Heart left ventricle (tissue), 16 donors: Measurements from ENCODE around the gene RLF. TPM values are rescaled to one million over a fixed set of nuclear protein-coding genes. Genes with fewer than 3 reads are reported as not detected.

Source experiments
- ATAC-seq, 4 donors: fragments of 200-7000 bp; cut with Tn5 transposase; one replicate each; pipeline ENCODE4 v1.9.1; 2020 to 2022; ENCODE audit warnings: moderate library complexity in 4 of 4, mild to moderate bottlenecking in 3 of 4, moderate number of reproducible peaks in 1 of 4
- DNase-seq, 5 donors: peaks; one replicate each; pipeline ENCODE4 v3.0.0-alpha.2; 2020
- H3K27ac ChIP-seq, 12 donors: fragments of 200-600 bp; sonication (generic) in 4 of 12; one replicate each; pipeline versions ENCODE4 v1.5.0 to v1.8.0; 2016 to 2022; ENCODE audit warnings: mild to moderate bottlenecking in 2 of 12
- H3K27me3 ChIP-seq, 9 donors: fragments of 200-600 bp; sonication (generic) in 2 of 9; one replicate each; pipeline versions ENCODE4 v1.5.1 to v1.8.0; 2016 to 2022; ENCODE audit warnings: mild to moderate bottlenecking in 3 of 9
- H3K36me3 ChIP-seq, 9 donors: fragments of 200-600 bp; sonication (generic) in 2 of 9; one replicate each; pipeline versions ENCODE4 v1.5.0 to v1.8.0; 2018 to 2022; ENCODE audit warnings: mild to moderate bottlenecking in 2 of 9
- H3K4me1 ChIP-seq, 12 donors: fragments of 200-600 bp; sonication (generic) in 4 of 12; one replicate each; pipeline versions ENCODE4 v1.5.0 to v1.8.0; 2016 to 2022; ENCODE audit warnings: mild to moderate bottlenecking in 3 of 12
- H3K4me3 ChIP-seq, 12 donors: fragments of 200-600 bp; sonication (generic) in 4 of 12; one replicate each; pipeline versions ENCODE4 v1.5.0 to v1.8.0; 2017 to 2022; ENCODE audit warnings: mild to moderate bottlenecking in 9 of 12, moderate library complexity in 4 of 12
- H3K9me3 ChIP-seq, 12 donors: fragments of 200-600 bp; sonication (generic) in 4 of 12; one replicate each; pipeline versions ENCODE4 v1.5.0 to v1.8.0; 2016 to 2022; ENCODE audit warnings: mild to moderate bottlenecking in 1 of 12
- CTCF ChIP-seq, 12 donors: fragments of 200-600 bp; sonication (generic) in 4 of 12; IDR thresholded peaks; one replicate each; pipeline versions ENCODE4 v1.5.0 to v1.8.0; 2018 to 2022; ENCODE audit warnings: antibody characterized with exemption in 12 of 12, mild to moderate bottlenecking in 5 of 12
- POLR2A ChIP-seq, 2 donors: fragments of 450-650 bp; IDR thresholded peaks; one replicate each; pipeline ENCODE4 v1.6.1; 2017; ENCODE audit warnings: antibody characterized with exemption in 2 of 2, mild to moderate bottlenecking in 2 of 2, moderate library complexity in 2 of 2
- WGBS, 4 donors: extraction: QIAGEN DNeasy Blood & Tissue Kit in 2 of 4; methylation state at CpG; one replicate each; pipeline versions ENCODE4 v1.1.5 to v1.1.7; 2013 to 2018; 5-methylcytosine and 5-hydroxymethylcytosine counted together
- intact Hi-C, 10 donors: fragments of 100-400 bp; cut with DNase I; formaldehyde crosslinking; loops; one replicate each; pipeline versions ENCODE4 v1.11.1 to v1.14.2; 2022
- polyA plus RNA-seq, 2 donors: library from polyadenylated mRNA; stranded (reverse); fragments of 200-250 nt; gene quantifications; one replicate each; pipeline ENCODE4 v1.2.3, GENCODE V29; 2013
- total RNA-seq, 9 donors: library from RNA; depleted of rRNA in 2 of 9; stranded (reverse); fragments of >200 nt in 2 of 9; fragmentation: NEBNext Ultra II Directional in 3 of 9; extraction: Animal tissue kit (Norgen Biotek cat#: 25700) in 3 of 9; gene quantifications; one replicate each; pipeline versions ENCODE4 v1.1.0 to v1.2.4, GENCODE V29; 2016 to 2023
- donor health status: ischemic (EF 13 %, LVEDD 7.1; RV severe dilation, severe dysfunction).
- donor health status: healthy with polysubstance abuse.
- donor health status: DM: no; HTN: yes; CAD: no.
- donor health status: DM: no; HTN: no; CAD: no.
- donor health status: ischemic (EF 25% LVEDD 6.9; RV normal size, moderate dysfunction).
- donor health status: ischemic (EF 25% LVEDD 5.7; RV mildly dilated, moderate dysfunction).
- donor health status: healthy.
- donor health status: DM: yes; HTN: yes; CAD: no.
- donor health status: ischemic (EF 35%, LVEDD 5.7; RV mildly dilated, moderate dysfunction).
- donor health status: nonischemic (EF 11% LVEDD 7.7; RV severe dilation, severe dysfunction).
- donor health status: DM: yes; HTN: yes; CAD: no.
- donor health status: PGD.
- donor health status: ischemic (EF 29% LVEDD 5.4; RV normal size, mild dysfunction).
- donor health status: nonischemic (EF 23%, LVEDD 6.1; RV moderate dilation, normal function).

The RLF gene
- total and polyA plus RNA-seq, 11 donors, result 2.7 to 14.5 (median 11.2) TPM

DNA sequence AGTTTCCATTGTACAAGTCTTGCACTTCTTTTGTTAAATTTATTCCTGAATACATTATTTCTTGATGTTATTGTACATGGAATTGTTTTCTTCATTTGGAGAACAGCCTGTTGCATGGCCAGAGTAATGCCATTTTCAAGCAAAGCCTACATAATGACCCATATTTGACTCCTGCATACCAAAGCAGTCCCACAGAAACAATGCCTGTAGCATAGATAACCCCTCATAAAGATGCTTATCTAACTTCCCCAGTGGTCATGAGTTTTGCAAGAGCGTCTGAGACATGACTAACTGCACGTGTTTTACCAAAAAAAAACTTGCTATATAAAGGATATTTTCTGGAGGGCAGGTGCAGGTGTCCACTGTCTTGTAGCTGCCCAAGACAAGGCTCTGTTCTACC is 30.3 kb upstream of the RLF start:
- intact Hi-C loops, result no loop called here
- DNase-seq (no peak), ATAC-seq (no peak)
- H3K4me1 ChIP-seq, result peaks cover 0 to 7% (median 0%) of the 10 kb centered on the region in 12 donors
- peaks cover 0 to 57% (median 13%) of the 10 kb centered on the region in 9 donors for H3K27me3 ChIP-seq
- WGBS, 4 donors, result 31 to 47% (median 35%) methylated on average over 2 of the region's 2 CpGs
- H3K4me3 ChIP-seq, result no peak overlapping the region
- peaks cover 0 to 8% (median 0%) of the 10 kb centered on the region in 12 donors for H3K9me3 ChIP-seq
- no peaks in the 10 kb centered on the region for H3K36me3 ChIP-seq
- TF ChIP-seq CTCF (IDR thresholded peaks at IDR 0.05) (no peak), POLR2A (IDR thresholded peaks at IDR 0.05) (no peak)
- H3K27ac ChIP-seq, result no peak overlapping the region

DNA sequence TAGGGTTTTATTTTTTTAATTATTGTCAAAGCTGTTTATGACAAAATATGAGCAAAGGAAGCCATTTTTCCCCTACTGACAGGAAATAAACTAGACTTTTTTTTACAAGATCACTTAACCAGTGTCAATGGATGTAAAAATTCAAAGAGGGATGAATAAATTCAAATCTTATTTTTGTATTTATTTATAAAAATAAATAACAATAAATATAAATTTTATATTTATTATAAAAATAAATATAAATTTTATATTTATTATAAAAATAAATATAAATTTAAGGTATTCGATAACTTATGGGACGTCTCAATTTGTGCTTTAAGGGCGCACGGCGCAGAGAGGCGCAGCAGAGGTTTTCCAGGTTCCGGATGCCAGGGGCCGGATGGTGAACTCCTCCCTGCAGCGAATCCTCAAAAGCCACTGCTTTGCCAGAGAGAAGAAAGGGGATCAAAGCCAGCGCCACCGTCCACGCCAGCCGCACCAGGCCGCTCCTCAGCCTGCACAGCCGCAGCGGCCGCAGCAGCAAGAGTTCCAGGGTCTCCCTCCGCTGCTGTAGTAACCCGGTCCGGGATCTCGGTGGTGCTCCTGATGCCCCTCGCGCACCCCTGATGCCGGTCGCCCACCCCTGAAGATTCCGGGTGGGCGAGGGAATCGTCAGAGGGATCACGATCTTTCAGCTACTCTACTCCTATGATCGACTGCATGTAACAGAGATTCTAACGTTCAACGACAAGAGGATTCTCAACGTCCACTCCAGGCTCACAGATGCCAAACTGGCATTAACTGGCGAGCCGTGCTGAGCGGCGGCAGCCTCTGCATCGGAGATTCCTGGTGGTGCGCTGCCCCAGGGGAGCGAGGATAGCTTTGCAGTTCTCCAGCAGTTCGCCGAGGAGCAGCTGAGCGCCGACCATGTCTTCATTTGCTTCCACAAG is 28.5 kb upstream of the RLF start:
- no peaks in the 10 kb centered on the region for H3K36me3 ChIP-seq
- DNase-seq (no peak), ATAC-seq (peak in 1 of 4 donors; percentile 38)
- peaks cover 0 to 7% (median 0%) of the 10 kb centered on the region in 12 donors for H3K4me1 ChIP-seq
- H3K9me3 ChIP-seq, result peaks cover 0 to 8% (median 0%) of the 10 kb centered on the region in 12 donors
- no peak overlapping the region for H3K27ac ChIP-seq
- WGBS, 4 donors, result 16 to 19% (median 17%) methylated on average over 39 to 44 of the region's 44 CpGs
- intact Hi-C loops, result no loop called here
- peak overlapping the region in 8 of 12 donors; percentile 29 to 41 (median 36) for H3K4me3 ChIP-seq
- TF ChIP-seq POLR2A (IDR thresholded peaks at IDR 0.05), result no peak
- TF ChIP-seq CTCF (IDR thresholded peaks at IDR 0.05), result no peak
- H3K27me3 ChIP-seq, result peaks cover 0 to 51% (median 13%) of the 10 kb centered on the region in 9 donors

DNA sequence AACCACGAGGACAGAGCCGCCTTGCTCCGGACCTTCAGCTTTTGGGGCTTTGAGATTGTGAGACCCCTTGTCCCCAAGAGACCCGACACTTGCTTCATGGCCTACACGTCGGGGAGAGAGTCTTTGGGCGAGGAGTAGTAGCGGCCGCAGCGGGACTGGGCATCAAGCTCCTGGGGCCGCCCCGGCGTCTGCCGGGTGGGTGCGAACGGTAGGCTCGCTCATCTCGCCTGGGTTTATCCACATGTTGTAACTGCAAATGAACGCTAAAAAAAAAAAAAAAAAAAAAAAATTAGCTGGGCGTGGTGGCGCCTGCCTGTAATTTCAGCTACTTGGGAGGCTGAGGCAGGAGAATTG is 27.9 kb upstream of the RLF start:
- H3K9me3 ChIP-seq, result peaks cover 0 to 8% (median 0%) of the 10 kb centered on the region in 12 donors
- H3K4me3 ChIP-seq, result peak overlapping the region in 5 of 12 donors; percentile 29 to 39 (median 36)
- peaks cover 0 to 51% (median 13%) of the 10 kb centered on the region in 9 donors for H3K27me3 ChIP-seq
- intact Hi-C loops, result no loop called here
- TF ChIP-seq POLR2A (IDR thresholded peaks at IDR 0.05) (no peak), CTCF (IDR thresholded peaks at IDR 0.05) (no peak)
- H3K36me3 ChIP-seq, result no peaks in the 10 kb centered on the region
- H3K4me1 ChIP-seq, result peaks cover 0 to 7% (median 0%) of the 10 kb centered on the region in 12 donors
- no peak overlapping the region for H3K27ac ChIP-seq
- WGBS, 4 donors, result 55 to 67% (median 59%) methylated on average over 21 of the region's 21 CpGs
- DNase-seq (no peak), ATAC-seq (no peak)

- TF ChIP-seq POLR2A (IDR thresholded peaks at IDR 0.05) (no peak), CTCF (IDR thresholded peaks at IDR 0.05) (no peak)
- H3K4me3 ChIP-seq, result no peak overlapping the region
- 33 to 48% (median 37%) methylated on average over 2 of the region's 2 CpGs for WGBS, 4 donors
Observed at GRCh38 chr1:40133839-40134238, 27.3 kb upstream of the RLF start.

More at GRCh38 chr1:40133839-40134238, 27.3 kb upstream of the RLF start:
- no peaks in the 10 kb centered on the region for H3K36me3 ChIP-seq
- intact Hi-C loops, result no loop called here
- peaks cover 0 to 8% (median 0%) of the 10 kb centered on the region in 12 donors for H3K9me3 ChIP-seq
- peaks cover 0 to 7% (median 0%) of the 10 kb centered on the region in 12 donors for H3K4me1 ChIP-seq
- no peak for ATAC-seq
- H3K27ac ChIP-seq, result no peak overlapping the region
- peaks cover 0 to 51% (median 13%) of the 10 kb centered on the region in 9 donors for H3K27me3 ChIP-seq
- no peak for DNase-seq
